AG04449 (cell line): Measurements from ENCODE around the gene PAX8.

Source experiments
- CTCF ChIA-PET: fragments of 350-600 bp; formaldehyde crosslinking; extraction: SDS; loops from one replicate; lab custom pipeline; 2021; ENCODE audit warnings: antibody characterized with exemption; lab: Yijun Ruan, JAX
- POLR2A ChIA-PET: fragments of 400-600, 350-600 bp; formaldehyde crosslinking; extraction: SDS; loops from one replicate; lab custom pipeline; 2020; ENCODE audit warnings: antibody characterized with exemption, inconsistent platforms; lab: Yijun Ruan, JAX
- DNase-seq: peaks from one replicate; pipeline ENCODE4 v3.0.0-alpha.2; 2010; ENCODE audit warnings: low read depth, low spot score
- H3K4me3 ChIP-seq: 2 replicates; pipeline ENCODE4 v1.5.1; 2011; ENCODE audit warnings: low read depth, mild to moderate bottlenecking, control low read depth, low read length
- CTCF ChIP-seq: IDR thresholded peaks from one replicate; pipeline ENCODE4 v1.5.1; 2011; ENCODE audit warnings: mild to moderate bottlenecking, moderate library complexity, low read length, control low read depth, inconsistent platforms; ENCODE audit not compliant: insufficient read depth; ENCODE audit errors: missing control alignments

Gene PAX8

GRCh38 chr2:113234721-113235346 is 43.9 kb downstream of the PAX8 start:
- POLR2A ChIA-PET, result interaction anchor here (1.0 to 1.2 kb wide), 2 partner anchors 24 to 31 kb away, joined by 3 to 4 read pairs; no protein-coding TSS in a partner anchor
- TF ChIP-seq CTCF, result no peak
- DNase-seq, result no peak

DNA sequence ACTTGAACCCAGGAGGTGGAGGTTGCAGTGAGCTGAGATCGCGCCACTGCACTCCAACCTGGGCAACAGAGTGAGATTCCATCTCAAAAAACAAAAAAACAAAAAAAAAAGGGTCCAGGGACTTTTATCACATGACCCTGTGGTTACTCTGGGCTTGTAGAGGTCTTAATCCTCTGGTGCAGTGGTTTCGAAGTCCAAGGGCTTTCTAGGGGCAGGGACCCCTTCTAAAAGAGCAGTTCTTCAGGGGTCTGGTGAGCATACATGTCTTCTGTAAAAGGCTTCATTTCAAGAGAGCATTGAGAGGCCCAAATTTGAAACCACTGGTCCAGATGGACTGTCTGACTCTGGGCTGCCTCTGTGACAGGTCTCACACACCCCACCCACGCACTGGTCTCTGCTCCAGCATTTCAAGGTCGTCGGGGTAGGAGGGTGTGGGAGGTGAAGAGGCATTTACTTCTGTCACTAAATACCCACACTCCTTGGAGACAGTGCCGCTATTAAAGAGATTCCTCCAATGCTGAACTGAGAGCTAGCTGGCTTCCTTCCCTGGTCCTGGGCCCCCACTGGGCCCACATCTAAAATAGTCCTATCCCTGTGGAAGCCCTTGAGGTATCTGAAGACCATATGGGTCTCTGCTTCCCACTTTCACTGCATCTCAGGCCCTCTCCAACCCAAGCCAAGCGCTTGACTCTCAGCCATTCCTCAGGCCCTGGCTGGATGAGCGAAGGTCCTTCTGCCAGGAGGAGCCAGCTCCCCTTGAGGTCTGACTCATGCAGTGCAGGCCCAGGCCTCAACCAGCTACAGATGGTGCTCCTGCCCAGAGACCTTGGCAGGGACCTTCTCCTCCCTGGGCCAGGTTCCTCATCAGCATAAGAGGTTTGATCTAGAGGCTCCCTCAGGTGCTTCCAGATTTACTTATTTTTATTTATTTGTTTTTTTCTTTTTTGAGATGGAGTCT is 44.8 kb downstream of the PAX8 start:
- POLR2A ChIA-PET, result no interaction called here
- CTCF ChIA-PET, result interaction anchor here (0.6 to 9.5 kb wide), 10 partner anchors 8 to 156 kb away, joined by 3 to 91 read pairs (median 6); no protein-coding TSS in a partner anchor
- H3K4me3 ChIP-seq, result no peak overlapping the region
- TF ChIP-seq CTCF, result peak; percentile 37
- DNase-seq, result no peak

More at GRCh38 chr2:113234721-113235346, 43.9 kb downstream of the PAX8 start:
- H3K4me3 ChIP-seq, result peak overlapping the region; percentile 64
- CTCF ChIA-PET, result interaction anchor here (0.8 to 9.5 kb wide), 9 partner anchors 9 to 155 kb away, joined by 3 to 91 read pairs (median 7); no protein-coding TSS in a partner anchor

DNA sequence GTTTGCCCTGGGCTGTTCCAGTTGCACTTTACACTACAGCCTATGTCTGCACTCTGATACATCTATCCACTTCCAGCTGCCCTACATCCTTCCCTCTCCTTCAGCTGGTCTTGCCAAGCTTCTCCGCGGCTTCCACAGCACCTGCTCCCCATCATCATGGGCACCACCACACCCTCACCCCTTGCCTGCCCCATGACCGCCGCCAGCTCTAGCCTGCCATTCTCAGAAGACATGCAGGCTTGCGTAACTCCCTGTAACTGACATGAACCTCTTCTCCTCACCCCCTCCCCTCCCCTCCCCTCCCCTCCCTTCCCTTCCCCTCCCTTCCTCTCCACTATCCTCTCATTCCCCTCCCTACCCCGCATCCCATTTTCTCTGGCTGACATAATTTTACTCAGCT is 46.0 kb downstream of the PAX8 start:
- no peak overlapping the region for H3K4me3 ChIP-seq
- ChIA-PET POLR2A (no interaction called here), CTCF (interaction anchor here (0.8 to 3.1 kb wide), 4 partner anchors 9 to 96 kb away, joined by 3 to 16 read pairs (median 4); no protein-coding TSS in a partner anchor)
- DNase-seq, result no peak
- no peak for TF ChIP-seq CTCF

GRCh38 chr2:113232123-113232522 is 46.6 kb downstream of the PAX8 start:
- no peak for TF ChIP-seq CTCF
- POLR2A ChIA-PET, result no interaction called here
- no peak for DNase-seq
- CTCF ChIA-PET, result interaction anchor here (0.8 to 3.3 kb wide), 5 partner anchors 9 to 139 kb away, joined by 3 to 16 read pairs (median 5); no protein-coding TSS in a partner anchor
- no peak overlapping the region for H3K4me3 ChIP-seq

DNA sequence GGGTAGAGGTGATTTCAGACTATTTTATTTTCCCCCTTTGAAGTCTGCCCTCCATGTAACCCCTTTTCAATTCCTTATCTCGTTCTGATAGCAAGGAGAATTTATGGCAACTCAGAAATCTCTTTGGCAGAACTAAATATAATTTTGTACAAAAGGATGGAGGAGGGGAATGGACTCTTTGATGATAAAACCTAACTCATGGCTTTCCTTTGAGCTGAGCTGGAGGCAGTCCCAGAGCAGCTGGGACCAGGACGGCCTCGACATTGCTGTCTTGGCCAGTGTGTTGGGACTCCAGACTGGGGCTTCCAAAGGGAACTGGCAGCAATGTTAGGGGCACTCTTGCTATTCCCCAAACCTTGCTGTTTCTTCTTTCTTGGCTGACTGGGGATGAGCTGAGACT is 47.7 kb downstream of the PAX8 start:
- ChIA-PET CTCF (interaction anchor here (0.7 to 3.3 kb wide), 10 partner anchors 10 to 159 kb away, joined by 3 to 16 read pairs (median 8); no protein-coding TSS in a partner anchor), POLR2A (no interaction called here)
- no peak overlapping the region for H3K4me3 ChIP-seq
- TF ChIP-seq CTCF, result no peak
- no peak for DNase-seq
